B cell (primary cell): ENCODE data around the gene ACOX3. TPM values are rescaled to one million over a fixed set of nuclear protein-coding genes. Genes with fewer than 3 reads are reported as not detected.

Experiments used
- ATAC-seq: fragments of 200-7000 bp; cut with Tn5 transposase; one replicate; pipeline ENCODE4 v1.10.0; 2021; ENCODE audit warnings: low read depth, mild to moderate bottlenecking, moderate number of reproducible peaks, moderate library complexity
- CTCF ChIA-PET: fragments of 350-600 bp; sonication (Branson Sonifier 250); formaldehyde crosslinking; loops from one replicate; lab custom pipeline; 2021; ENCODE audit warnings: antibody characterized with exemption, inconsistent platforms; lab: Charles Lee
- POLR2A ChIA-PET: fragments of 350-600 bp; sonication (Branson Sonifier 250); formaldehyde crosslinking; loops from one replicate; lab custom pipeline; 2021; ENCODE audit warnings: antibody characterized with exemption; lab: Charles Lee
- DNase-seq: peaks from one replicate; pipeline ENCODE4 v3.0.0; 2013
- H2AFZ ChIP-seq: 2 replicates; pipeline ENCODE4 v1.6.1; 2012; ENCODE audit warnings: mild to moderate bottlenecking, low read depth, low read length; ENCODE audit not compliant: insufficient read depth, poor library complexity, severe bottlenecking
- H3K27ac ChIP-seq, 2 donors: 1 replicate in 1 of 2; 2 replicates in 1 of 2; pipeline ENCODE4 v1.5.1; 2012 to 2013; ENCODE audit warnings: low read length in 2 of 2, mild to moderate bottlenecking in 2 of 2, moderate library complexity in 1 of 2
- H3K27me3 ChIP-seq, 4 experiments: fragments of 200-600 bp in 1 of 4; sonication (generic) in 1 of 4; replicated peaks in 1 of 4; 1 replicate in 2 of 4; 2 replicates in 2 of 4; pipeline versions ENCODE4 v1.6.1 to v1.7.0; 2013 to 2016; ENCODE audit warnings: low read length in 3 of 4, mild to moderate bottlenecking in 2 of 4, mixed read lengths in 1 of 4, moderate library complexity in 1 of 4; ENCODE audit not compliant: insufficient read depth in 4 of 4, control insufficient read depth in 3 of 4; ENCODE audit errors: control extremely low read depth in 1 of 4
- H3K36me3 ChIP-seq, 2 experiments: replicated peaks in 1 of 2; 1 replicate in 1 of 2; 2 replicates in 1 of 2; pipeline versions ENCODE4 v1.6.1 to v1.7.1; 2013; ENCODE audit warnings: low read length in 1 of 2; ENCODE audit not compliant: insufficient read depth in 2 of 2, control insufficient read depth in 1 of 2; ENCODE audit errors: control extremely low read depth in 1 of 2, extremely low read depth in 1 of 2
- H3K4me1 ChIP-seq, 2 donors: fragments of 200-600 bp in 1 of 2; sonication (generic) in 1 of 2; 1 replicate in 1 of 2; 2 replicates in 1 of 2; pipeline versions ENCODE4 v1.5.1 to v1.6.1; 2013 to 2017; ENCODE audit warnings: low read length in 2 of 2; ENCODE audit not compliant: control insufficient read depth in 2 of 2, insufficient read depth in 2 of 2
- H3K4me2 ChIP-seq: replicated peaks from 2 replicates; pipeline ENCODE3; 2012; ENCODE audit warnings: mild to moderate bottlenecking, low read depth, low read length; ENCODE audit not compliant: poor library complexity, severe bottlenecking
- H3K4me3 ChIP-seq, 5 experiments: fragments of 200-600 bp in 1 of 5; sonication (generic) in 1 of 5; 1 replicate in 3 of 5; 2 replicates in 2 of 5; pipeline versions ENCODE4 v1.5.1 to v1.7.0; 2011 to 2016; ENCODE audit warnings: low read length in 4 of 5, mild to moderate bottlenecking in 4 of 5, low read depth in 2 of 5, control low read depth in 1 of 5, moderate library complexity in 1 of 5; ENCODE audit not compliant: insufficient read depth in 1 of 5; ENCODE audit errors: control extremely low read depth in 1 of 5, extremely low read depth in 1 of 5
- H3K79me2 ChIP-seq: fragments of 200-600 bp; sonication (generic); one replicate; pipeline ENCODE4 v1.6.0; 2016; ENCODE audit warnings: low read length; ENCODE audit not compliant: control insufficient read depth, insufficient read depth
- H3K9ac ChIP-seq: fragments of 200-600 bp; sonication (generic); 2 replicates; pipeline ENCODE4 v1.6.1; 2017; ENCODE audit warnings: mild to moderate bottlenecking, low read length, moderate library complexity
- H3K9me3 ChIP-seq, 3 donors: one replicate each; pipeline versions ENCODE4 v1.6.1 to v1.7.1; 2013; ENCODE audit warnings: low read length in 2 of 3; ENCODE audit not compliant: control insufficient read depth in 2 of 3, insufficient read depth in 1 of 3; ENCODE audit errors: control extremely low read depth in 1 of 3
- H4K20me1 ChIP-seq: 2 replicates; pipeline ENCODE4 v1.6.0; 2012; ENCODE audit warnings: mild to moderate bottlenecking, low read length; ENCODE audit not compliant: insufficient read depth, control insufficient read depth, poor library complexity, severe bottlenecking
- H3K27ac Mint-ChIP-seq: one replicate; pipeline ENCODE4 v1.8.0; 2021; ENCODE audit warnings: mixed read lengths
- H3K27me3 Mint-ChIP-seq: one replicate; pipeline ENCODE4 v1.8.0; 2021; ENCODE audit warnings: mixed read lengths
- H3K4me1 Mint-ChIP-seq: one replicate; pipeline ENCODE4 v1.8.0; 2021; ENCODE audit warnings: mixed read lengths
- H3K4me3 Mint-ChIP-seq: one replicate; pipeline ENCODE4 v1.8.0; 2021; ENCODE audit warnings: mixed read lengths
- H3K9me3 Mint-ChIP-seq: one replicate; pipeline ENCODE4 v1.8.0; 2022; ENCODE audit warnings: mixed read lengths; ENCODE audit not compliant: insufficient read depth
- CTCF ChIP-seq: fragments of 200-600 bp; IDR thresholded peaks from one replicate; pipeline ENCODE4 v1.8.0; 2022; ENCODE audit warnings: antibody characterized with exemption, mild to moderate bottlenecking
- EZH2 ChIP-seq: IDR thresholded peaks from 2 replicates; pipeline ENCODE4 v1.6.1; 2012; ENCODE audit warnings: borderline replicate concordance, low read depth, mild to moderate bottlenecking, moderate library complexity, low read length; ENCODE audit not compliant: insufficient read depth, poor library complexity, severe bottlenecking
- WGBS: methylation state at CpG from one replicate; pipeline ENCODE4 v1.1.5; 2013; ENCODE audit warnings: missing lambda C conversion rate; ENCODE audit not compliant: insufficient coverage; 5-methylcytosine and 5-hydroxymethylcytosine counted together
- intact Hi-C: fragments of 100-400 bp; cut with micrococcal nuclease; formaldehyde crosslinking; loops from one replicate; pipeline ENCODE4 v1.10.0; 2022
- polyA plus RNA-seq: library from polyadenylated mRNA; depleted of rRNA; stranded (reverse); fragments of >200 nt; gene quantifications from 2 replicates; pipeline ENCODE4 v1.2.3, GENCODE V29; 2012
- total RNA-seq, 2 donors: library from RNA; stranded (reverse); fragments of 120-200 nt in 1 of 2; gene quantifications; 1 replicate in 1 of 2; 2 replicates in 1 of 2; pipeline versions ENCODE4 v1.2.3 to v1.2.4, GENCODE V29; 2013 to 2022

Gene ACOX3
- total and polyA plus RNA-seq, 2 donors (not counting 1 experiment from before 2014, with no cell fraction given): 4.6 to 23.1 TPM

- peak overlapping the region; percentile 47 for H3K27ac Mint-ChIP-seq
- Histone ChIP-seq H4K20me1 (no peaks in the 10 kb centered on the region), H3K4me3 (no peak overlapping the region), H3K4me1 (no peaks in the 10 kb centered on the region), H3K9me3 (peaks cover 0 to 4% (median 0%) of the 10 kb centered on the region in 3 donors), H3K36me3 (peaks cover 0 to 23% of the 10 kb centered on the region in 2 experiments), H3K4me2 (no peak overlapping the region), H2AFZ (no peak overlapping the region), H3K27ac (no peak overlapping the region), H3K9ac (no peak overlapping the region), H3K79me2 (no peaks in the 10 kb centered on the region), H3K27me3 (no peaks in the 10 kb centered on the region)
- no peak for TF ChIP-seq CTCF
- no peak for TF ChIP-seq EZH2
- DNase-seq (no peak), ATAC-seq (no peak)
- CTCF ChIA-PET: interaction anchor here (3.5 kb wide), 1 partner anchor 11 kb away, joined by 14 read pairs; no protein-coding TSS in a partner anchor
- no peak overlapping the region for H3K4me3 Mint-ChIP-seq
- intact Hi-C loops: no loop called here
- no peaks in the 10 kb centered on the region for H3K27me3 Mint-ChIP-seq
- H3K9me3 Mint-ChIP-seq: no peaks in the 10 kb centered on the region
- 100% methylated on average over 4 of the region's 5 CpGs for WGBS
- POLR2A ChIA-PET: no interaction called here
- peaks cover 4% of the 10 kb centered on the region for H3K4me1 Mint-ChIP-seq
Measured at GRCh38 chr4:8390577-8390976, 49.9 kb downstream of the ACOX3 start.

- Mint-ChIP-seq H3K4me1 (peaks cover 4% of the 10 kb centered on the region), H3K4me3 (no peak overlapping the region), H3K27ac (no peak overlapping the region), H3K9me3 (no peaks in the 10 kb centered on the region), H3K27me3 (no peaks in the 10 kb centered on the region)
- H3K4me3 ChIP-seq: no peak overlapping the region
- WGBS: 92% methylated on average over 12 of the region's 12 CpGs
- ATAC-seq (no peak), DNase-seq (no peak)
- H3K4me1 ChIP-seq: no peaks in the 10 kb centered on the region
- CTCF ChIA-PET: no interaction called here
- no peaks in the 10 kb centered on the region for H3K79me2 ChIP-seq
- no peak for TF ChIP-seq CTCF
- no peak for TF ChIP-seq EZH2
- H3K27ac ChIP-seq: no peak overlapping the region
- H3K36me3 ChIP-seq: peaks cover 0 to 24% of the 10 kb centered on the region in 2 experiments
- no peaks in the 10 kb centered on the region for H3K27me3 ChIP-seq
- H3K4me2 ChIP-seq: no peak overlapping the region
- H3K9me3 ChIP-seq: peaks cover 0 to 4% (median 0%) of the 10 kb centered on the region in 3 donors
- POLR2A ChIA-PET: no interaction called here
- H2AFZ ChIP-seq: no peak overlapping the region
- H4K20me1 ChIP-seq: no peaks in the 10 kb centered on the region
- no peak overlapping the region for H3K9ac ChIP-seq
- intact Hi-C loops: no loop called here
Measured at GRCh38 chr4:8388528-8388870, 52.0 kb downstream of the ACOX3 start.
